HCT116 (cell line): ENCODE results near the gene DZIP3. TPM values are rescaled to one million over a fixed set of nuclear protein-coding genes. Genes with fewer than 3 reads are reported as not detected.

Source experiments
- ATAC-seq: fragments of 200-7000 bp; cut with Tn5 transposase; 2 replicates; pipeline ENCODE4 v1.9.1; 2020; ENCODE audit warnings: mild to moderate bottlenecking, moderate library complexity
- BruUV-seq: library from RNA; stranded (reverse); fragments of 400-500 nt; replicated peaks from 2 replicates; lab custom pipeline; 2021; lab: Mats Ljungman, UMichigan
- CTCF ChIA-PET: fragments of 300-600 bp; sonication (Branson Sonifier 250); formaldehyde crosslinking; loops from one replicate; lab custom pipeline; 2021; ENCODE audit warnings: antibody characterized with exemption; lab: Charles Lee
- POLR2A ChIA-PET: fragments of 300-600, 350-600 bp; sonication (Branson Sonifier 250); formaldehyde crosslinking; loops from one replicate; lab custom pipeline; 2021; ENCODE audit warnings: antibody characterized with exemption; lab: Charles Lee
- RAD21 ChIA-PET, 2 experiments: fragments of 300-600 bp; sonication (Branson Sonifier 250); formaldehyde crosslinking; loops; one replicate each; lab custom pipeline; 2023; ENCODE audit warnings: low total read pairs in 2 of 2; ENCODE audit not compliant: uncharacterized antibody in 2 of 2, unreplicated experiment in 2 of 2, low non-redundant PET in 1 of 2; lab: Charles Lee
- DNase-seq: peaks from one replicate; pipeline ENCODE4 v3.0.0-alpha.2; 2010; ENCODE audit warnings: low read depth, low spot score
- H2AFZ ChIP-seq: fragments of 200-600 bp; shearing (Covaris generic), sonication (generic); 2 replicates; pipeline ENCODE4 v1.6.1; 2017; ENCODE audit warnings: low read depth, mixed run types, mixed read lengths, antibody characterized with exemption, low read length; ENCODE audit not compliant: poor library complexity, severe bottlenecking
- H3K27ac ChIP-seq: 2 replicates; pipeline ENCODE4 v1.5.1; 2012; ENCODE audit warnings: low read depth, low read length
- H3K27me3 ChIP-seq: fragments of 200-600 bp; sonication (generic); 2 replicates; pipeline ENCODE4 v1.6.1; 2016; ENCODE audit warnings: mixed run types, low read length, mixed read lengths; ENCODE audit not compliant: insufficient read depth
- H3K36me3 ChIP-seq, 2 experiments: fragments of 200-500 bp in 1 of 2; fragments of 200-600 bp in 1 of 2; sonication (Bioruptor generic) in 1 of 2; sonication (generic) in 1 of 2; 2 replicates each; pipeline versions ENCODE4 v1.5.1 to v1.6.1; 2014 to 2016; ENCODE audit warnings: low read length in 2 of 2, inconsistent platforms in 1 of 2, mixed read lengths in 1 of 2, mixed run types in 1 of 2; ENCODE audit not compliant: insufficient read depth in 2 of 2, control insufficient read depth in 1 of 2
- H3K4me1 ChIP-seq, 2 experiments: fragments of 200-600 bp in 1 of 2; sonication (generic) in 1 of 2; 2 replicates each; pipeline versions ENCODE4 v1.5.1 to v1.6.1; 2012 to 2017; ENCODE audit warnings: low read length in 2 of 2, inconsistent platforms in 1 of 2, mild to moderate bottlenecking in 1 of 2, mixed read lengths in 1 of 2, mixed run types in 1 of 2, moderate library complexity in 1 of 2; ENCODE audit not compliant: insufficient read depth in 2 of 2, control insufficient read depth in 1 of 2
- H3K4me2 ChIP-seq: fragments of 200-600 bp; sonication (generic); 2 replicates; pipeline ENCODE4 v1.6.1; 2017; ENCODE audit warnings: mixed run types, low read length, mixed read lengths
- H3K4me3 ChIP-seq, 2 experiments: fragments of 200-600 bp in 1 of 2; sonication (generic) in 1 of 2; replicated peaks in 1 of 2; 2 replicates each; pipeline ENCODE4 v1.5.1; 2011 to 2016; ENCODE audit warnings: low read length in 2 of 2, control low read depth in 1 of 2, low read depth in 1 of 2, mild to moderate bottlenecking in 1 of 2, mixed read lengths in 1 of 2, mixed run types in 1 of 2
- H3K79me2 ChIP-seq: fragments of 200-600 bp; sonication (generic); 2 replicates; pipeline ENCODE4 v1.6.1; 2017; ENCODE audit warnings: mild to moderate bottlenecking, mixed run types, low read length, moderate library complexity, mixed read lengths; ENCODE audit not compliant: insufficient read depth
- H3K9ac ChIP-seq: fragments of 200-600 bp; sonication (generic); 2 replicates; pipeline ENCODE4 v1.6.1; 2016; ENCODE audit warnings: low read length, mixed read lengths
- H3K9me2 ChIP-seq: fragments of 200-600 bp; sonication (generic), shearing (Covaris generic); 2 replicates; pipeline ENCODE4 v1.6.1; 2017; ENCODE audit warnings: mixed run types, mild to moderate bottlenecking, moderate library complexity; ENCODE audit not compliant: insufficient read depth
- H3K9me3 ChIP-seq, 2 experiments: fragments of 200-500 bp in 1 of 2; fragments of 200-600 bp in 1 of 2; sonication (Bioruptor generic) in 1 of 2; sonication (generic) in 1 of 2; 2 replicates each; pipeline ENCODE4 v1.6.1; 2014 to 2017; ENCODE audit warnings: low read length in 2 of 2, mixed read lengths in 2 of 2, inconsistent platforms in 1 of 2, low read depth in 1 of 2, mild to moderate bottlenecking in 1 of 2, mixed run types in 1 of 2, moderate library complexity in 1 of 2; ENCODE audit not compliant: control insufficient read depth in 1 of 2, insufficient read depth in 1 of 2
- H4K20me1 ChIP-seq: fragments of 200-600 bp; sonication (generic), shearing (Covaris generic); 2 replicates; pipeline ENCODE4 v1.6.1; 2017; ENCODE audit warnings: mixed run types, mild to moderate bottlenecking, moderate library complexity; ENCODE audit not compliant: insufficient read depth
- ATF3 ChIP-seq: IDR thresholded peaks from 2 replicates; pipeline ENCODE4 v1.6.1; 2012
- CEBPB ChIP-seq: IDR thresholded peaks from 2 replicates; pipeline ENCODE4 v1.6.1; 2012; ENCODE audit warnings: low read depth
- CTCF ChIP-seq, 3 experiments: fragments of 200-600 bp in 1 of 3; sonication (generic) in 1 of 3; IDR thresholded peaks in 2 of 3; conservative IDR thresholded peaks in 1 of 3; 2 replicates each; pipeline ENCODE4 v1.5.1; 2012 to 2017; ENCODE audit warnings: low read depth in 2 of 3, low read length in 2 of 3, antibody characterized with exemption in 1 of 3, borderline replicate concordance in 1 of 3, control low read depth in 1 of 3, mild to moderate bottlenecking in 1 of 3, mixed read lengths in 1 of 3, mixed run types in 1 of 3, moderate library complexity in 1 of 3; ENCODE audit not compliant: insufficient read depth in 1 of 3
- EGR1 ChIP-seq: IDR thresholded peaks from 2 replicates; pipeline ENCODE4 v1.6.1; 2012; ENCODE audit warnings: low read depth
- ELF1 ChIP-seq: IDR thresholded peaks from 2 replicates; pipeline ENCODE4 v1.6.1; 2012; ENCODE audit warnings: low read depth, borderline replicate concordance
- EZH2 ChIP-seq: fragments of 200-600 bp; sonication (generic); IDR thresholded peaks from 2 replicates; pipeline ENCODE4 v1.6.1; 2017; ENCODE audit warnings: antibody characterized with exemption, mixed run types
- EZH2phosphoT487 ChIP-seq: fragments of 200-600 bp; IDR thresholded peaks from 2 replicates; pipeline ENCODE4 v1.6.1; 2018; ENCODE audit warnings: antibody characterized with exemption, borderline replicate concordance
- FOSL1 ChIP-seq: IDR thresholded peaks from 2 replicates; pipeline ENCODE4 v1.6.1; 2012; ENCODE audit warnings: low read depth
- JUND ChIP-seq: IDR thresholded peaks from 2 replicates; pipeline ENCODE4 v1.6.1; 2012
- POLR2AphosphoS5 ChIP-seq: IDR thresholded peaks from 2 replicates; pipeline ENCODE4 v1.6.1; 2011; ENCODE audit warnings: mild to moderate bottlenecking, low read depth, low read length, moderate library complexity
- RAD21 ChIP-seq: IDR thresholded peaks from 2 replicates; pipeline ENCODE4 v1.6.1; 2012; ENCODE audit warnings: low read depth, mild to moderate bottlenecking
- REST ChIP-seq: IDR thresholded peaks from 2 replicates; pipeline ENCODE4 v1.6.1; 2012; ENCODE audit warnings: low read depth
- SIN3A ChIP-seq: IDR thresholded peaks from 2 replicates; pipeline ENCODE4 v1.6.1; 2012; ENCODE audit warnings: low read depth
- SP1 ChIP-seq: IDR thresholded peaks from 2 replicates; pipeline ENCODE4 v1.6.1; 2012; ENCODE audit warnings: low read depth
- TCF7L2 ChIP-seq: IDR thresholded peaks from 2 replicates; pipeline ENCODE4 v1.7.0; 2011; ENCODE audit warnings: borderline replicate concordance, inconsistent platforms; ENCODE audit not compliant: insufficient read depth, insufficient read length; ENCODE audit errors: extremely low read depth
- ZBTB33 ChIP-seq: IDR thresholded peaks from 2 replicates; pipeline ENCODE4 v1.6.1; 2011; ENCODE audit warnings: mild to moderate bottlenecking, low read length, moderate library complexity; ENCODE audit not compliant: insufficient replicate concordance; ENCODE audit errors: extremely low read depth
- ZFX ChIP-seq: fragments of 450-650 bp; IDR thresholded peaks from 2 replicates; pipeline ENCODE4 v1.6.1; 2017
- intact Hi-C: fragments of 100-400 bp; cut with micrococcal nuclease; formaldehyde crosslinking; loops from 2 replicates; pipeline ENCODE4 v1.10.0; 2022
- total RNA-seq: library from RNA; stranded (reverse); gene quantifications from one replicate; pipeline ENCODE4 v1.2.1, GENCODE V29; 2021; ENCODE audit not compliant: unreplicated experiment

The DZIP3 gene
- total RNA-seq, 1 experiment from 2014 or later, result 19.4 TPM

GRCh38 chr3:108565506-108565905 lies 24.0 kb upstream of the DZIP3 start:
- Histone ChIP-seq H2AFZ (no peak overlapping the region), H3K4me1 (no peaks in the 10 kb centered on the region), H3K4me2 (no peak overlapping the region), H3K9ac (no peak overlapping the region), H3K9me2 (no peaks in the 10 kb centered on the region), H3K9me3 (no peaks in the 10 kb centered on the region), H3K79me2 (peaks cover 4% of the 10 kb centered on the region; the same call in 1 of the 2 replicates), H3K36me3 (peaks cover 14 to 21% of the 10 kb centered on the region in 2 experiments; a peak in 2 of 4 replicates), H4K20me1 (no peaks in the 10 kb centered on the region; the same call in 1 of the 2 replicates), H3K27ac (no peak overlapping the region), H3K27me3 (no peaks in the 10 kb centered on the region), H3K4me3 (no peak overlapping the region)
- ChIA-PET POLR2A (interaction anchor here (2.2 kb wide), 1 partner anchor 24 kb away, joined by 5 read pairs; the partner anchor contains the start of genes CIP2A and DZIP3), RAD21 (no interaction called here), CTCF (no interaction called here)
- no TSS peak for BruUV-seq
- DNase-seq, result no peak
- TF ChIP-seq CEBPB (no peak), EZH2phosphoT487 (no peak), POLR2AphosphoS5 (no peak), ZBTB33 (no peak), ATF3 (no peak), ELF1 (no peak), JUND (no peak), RAD21 (no peak), ZFX (no peak), EZH2 (no peak), SIN3A (no peak), REST (no peak), TCF7L2 (no peak), FOSL1 (no peak), SP1 (no peak), EGR1 (no peak), CTCF (IDR thresholded peaks at IDR 0.05 in 2 of 3, conservative IDR thresholded peaks at IDR 0.05 in 1 of 3; ENCODE audit: borderline replicate concordance in 1 of 3, insufficient read depth in 1 of 3, low read depth in 2 of 3, low read length in 2 of 3) (no peak)
- intact Hi-C loops, result no loop called here
- ATAC-seq, result no peak
